NCI-H524 (cell line): ENCODE data around the gene BBC3.
A peak's percentile ranks its signal among the peaks of the same experiment; 100 is the strongest.

Experiments
- DNase-seq, 2 experiments: peaks; one replicate each; lab custom pipeline; 2025; lab: John Stamatoyannopoulos, UW

BBC3 gene

GRCh38 chr19:47231215-47232054 lies 436 bp upstream of the BBC3 start:
- DNase-seq: peak; percentile 51 to 79

- DNase-seq: peak in 1 of 2 experiments; percentile 41
Observed at GRCh38 chr19:47230054-47230920, 712 bp downstream of the BBC3 start.

GRCh38 chr19:47229676-47230053 lies 1.3 kb downstream of the BBC3 start:
- DNase-seq: no peak

- DNase-seq: no peak
Observed at GRCh38 chr19:47228937-47229675, 1.9 kb downstream of the BBC3 start.

- DNase-seq: peak in 1 of 2 experiments; percentile 27
Observed at GRCh38 chr19:47228168-47228936, 2.6 kb downstream of the BBC3 start.

GRCh38 chr19:47227352-47228167 lies 3.4 kb downstream of the BBC3 start:
- DNase-seq: peak in 1 of 2 experiments; percentile 46

- peak in 1 of 2 experiments; percentile 24 for DNase-seq
Observed at GRCh38 chr19:47226426-47227351, 4.3 kb downstream of the BBC3 start.

GRCh38 chr19:47225746-47226425 lies 5.1 kb downstream of the BBC3 start:
- peak; percentile 68 to 87 for DNase-seq

GRCh38 chr19:47221890-47222289 lies 9.1 kb downstream of the BBC3 start:
- no peak for DNase-seq

GRCh38 chr19:47221080-47221841 lies 9.7 kb downstream of the BBC3 start:
- no peak for DNase-seq

GRCh38 chr19:47215581-47215980 lies 15.4 kb downstream of the BBC3 start:
- DNase-seq: no peak

- DNase-seq: peak in 1 of 2 experiments; percentile 77
Observed at GRCh38 chr19:47210689-47211316, 20.2 kb downstream of the BBC3 start.

- DNase-seq: no peak
Observed at GRCh38 chr19:47210180-47210490, 20.9 kb downstream of the BBC3 start.

- DNase-seq: peak in 1 of 2 experiments; percentile 30
Observed at GRCh38 chr19:47209319-47210179, 21.4 kb downstream of the BBC3 start.

GRCh38 chr19:47203254-47203653 lies 27.7 kb downstream of the BBC3 start:
- DNase-seq: no peak

GRCh38 chr19:47200530-47200929 lies 30.5 kb downstream of the BBC3 start:
- DNase-seq: no peak

GRCh38 chr19:47197141-47197540 lies 33.9 kb downstream of the BBC3 start:
- DNase-seq: no peak
